CD14-positive monocyte (primary cell): ENCODE results near the gene ZBED1. TPM values are rescaled to one million over a fixed set of nuclear protein-coding genes. Genes with fewer than 3 reads are reported as not detected.

Experiments
- DNase-seq, 3 donors: peaks; one replicate each; pipeline ENCODE4 v3.0.0-alpha.2; 2011 to 2022
- H2AFZ ChIP-seq: 2 replicates; pipeline ENCODE4 v1.6.0; 2012; ENCODE audit warnings: mild to moderate bottlenecking, low read depth, low read length, inconsistent platforms; ENCODE audit not compliant: insufficient read depth, poor library complexity, severe bottlenecking
- H3K27ac ChIP-seq, 2 donors: 1 replicate in 1 of 2; 2 replicates in 1 of 2; pipeline ENCODE4 v1.5.1; 2012 to 2013; ENCODE audit warnings: low read length in 2 of 2, control low read depth in 1 of 2, inconsistent platforms in 1 of 2, low read depth in 1 of 2, mild to moderate bottlenecking in 1 of 2
- H3K27me3 ChIP-seq, 2 donors: one replicate each; pipeline versions ENCODE4 v1.6.0 to v1.6.1; 2011 to 2013; ENCODE audit warnings: low read length in 2 of 2; ENCODE audit not compliant: control insufficient read depth in 2 of 2, insufficient read depth in 2 of 2
- H3K36me3 ChIP-seq, 2 donors: replicated peaks in 1 of 2; 1 replicate in 1 of 2; 2 replicates in 1 of 2; pipeline versions ENCODE4 v1.5.1 to v1.6.1; 2012 to 2013; ENCODE audit warnings: low read length in 2 of 2, control low read depth in 1 of 2, inconsistent platforms in 1 of 2, mild to moderate bottlenecking in 1 of 2; ENCODE audit not compliant: insufficient read depth in 2 of 2, control insufficient read depth in 1 of 2
- H3K4me1 ChIP-seq, 2 donors: 1 replicate in 1 of 2; 2 replicates in 1 of 2; pipeline versions ENCODE4 v1.5.1 to v1.6.1; 2012 to 2013; ENCODE audit warnings: low read length in 2 of 2, control low read depth in 1 of 2, inconsistent platforms in 1 of 2, mild to moderate bottlenecking in 1 of 2, moderate library complexity in 1 of 2; ENCODE audit not compliant: insufficient read depth in 2 of 2, control insufficient read depth in 1 of 2
- H3K4me2 ChIP-seq: replicated peaks from 2 replicates; pipeline ENCODE3; 2012; ENCODE audit warnings: low read length, moderate library complexity, mild to moderate bottlenecking; ENCODE audit not compliant: poor library complexity, severe bottlenecking; ENCODE audit errors: extremely low read depth
- H3K4me3 ChIP-seq, 3 experiments: fragments of 200-600 bp in 1 of 3; sonication (generic) in 1 of 3; replicated peaks in 1 of 3; 1 replicate in 2 of 3; 2 replicates in 1 of 3; pipeline ENCODE4 v1.5.1; 2011 to 2013; ENCODE audit warnings: low read length in 3 of 3, mild to moderate bottlenecking in 3 of 3, control low read depth in 2 of 3, low read depth in 2 of 3, inconsistent platforms in 1 of 3, moderate library complexity in 1 of 3
- H3K79me2 ChIP-seq: 2 replicates; pipeline ENCODE4 v1.6.0; 2012; ENCODE audit warnings: mild to moderate bottlenecking, control low read depth, inconsistent platforms, low read length, moderate library complexity; ENCODE audit not compliant: insufficient read depth
- H3K9ac ChIP-seq: 2 replicates; pipeline ENCODE4 v1.6.0; 2017; ENCODE audit warnings: low read length, mild to moderate bottlenecking; ENCODE audit not compliant: insufficient read depth, poor library complexity, severe bottlenecking
- H3K9me3 ChIP-seq, 2 donors: replicated peaks in 1 of 2; 1 replicate in 1 of 2; 2 replicates in 1 of 2; pipeline versions ENCODE4 v1.5.1 to v1.6.1; 2012 to 2013; ENCODE audit warnings: low read length in 2 of 2, control low read depth in 1 of 2; ENCODE audit not compliant: control insufficient read depth in 1 of 2, insufficient read depth in 1 of 2
- H4K20me1 ChIP-seq: 2 replicates; pipeline ENCODE4 v1.6.0; 2012; ENCODE audit warnings: mild to moderate bottlenecking, low read length, control low read depth, moderate library complexity; ENCODE audit not compliant: insufficient read depth
- H3K27ac Mint-ChIP-seq, 7 donors: one replicate each; pipeline ENCODE4 v1.8.0; 2020; ENCODE audit warnings: mild to moderate bottlenecking in 7 of 7, mixed read lengths in 7 of 7, moderate library complexity in 6 of 7, inconsistent platforms in 2 of 7
- H3K27me3 Mint-ChIP-seq, 3 donors: one replicate each; pipeline ENCODE4 v1.8.0; 2021 to 2022; ENCODE audit warnings: low read depth in 3 of 3, mild to moderate bottlenecking in 3 of 3, mixed read lengths in 3 of 3, moderate library complexity in 3 of 3, inconsistent platforms in 1 of 3
- H3K36me3 Mint-ChIP-seq, 2 donors: one replicate each; pipeline ENCODE4 v1.8.0; 2020; ENCODE audit warnings: mixed read lengths in 2 of 2, inconsistent platforms in 1 of 2, mild to moderate bottlenecking in 1 of 2
- H3K4me1 Mint-ChIP-seq: one replicate; pipeline ENCODE4 v1.8.0; 2020; ENCODE audit warnings: mild to moderate bottlenecking, mixed read lengths
- H3K4me3 Mint-ChIP-seq, 2 donors: one replicate each; pipeline ENCODE4 v1.8.0; 2020; ENCODE audit warnings: mild to moderate bottlenecking in 2 of 2, mixed read lengths in 2 of 2, moderate library complexity in 1 of 2
- H3K9me3 Mint-ChIP-seq, 7 donors: one replicate each; pipeline ENCODE4 v1.8.0; 2020 to 2022; ENCODE audit warnings: mixed read lengths in 7 of 7, mild to moderate bottlenecking in 6 of 7, moderate library complexity in 6 of 7, inconsistent platforms in 2 of 7
- WGBS: methylation state at CpG from one replicate; pipeline ENCODE4 v1.1.5; 2013; ENCODE audit warnings: missing lambda C conversion rate; ENCODE audit not compliant: insufficient coverage; 5-methylcytosine and 5-hydroxymethylcytosine counted together
- intact Hi-C, 2 donors: fragments of 100-400 bp; cut with micrococcal nuclease; formaldehyde crosslinking; loops; one replicate each; pipeline versions ENCODE4 v1.15.0 to v1.15.1; 2023
- polyA plus RNA-seq, 3 donors: library from polyadenylated mRNA; depleted of rRNA in 1 of 3; unstranded in 2 of 3; stranded (reverse) in 1 of 3; fragments of 300-500 nt in 2 of 3; fragments of >200 nt in 1 of 3; fragmentation: Illumina TruSeq in 2 of 3; gene quantifications; 1 replicate in 2 of 3; 2 replicates in 1 of 3; pipeline ENCODE4 v1.2.3, GENCODE V29; 2012 to 2021
- TF ChIP-seq, protein P1 (sequence below): fragments of 200-600 bp; IDR thresholded peaks from one replicate; pipeline ENCODE4 v1.8.0; 2022; ENCODE audit warnings: antibody characterized with exemption, mild to moderate bottlenecking

ZBED1 gene
- polyA plus RNA-seq, 3 donors: 13.9 to 32.1 (median 23.1) TPM

GRCh38 chrX:2548711-2549423 lies 48.1 kb upstream of the ZBED1 start:
- Mint-ChIP-seq H3K4me1 (no peaks in the 10 kb centered on the region), H3K4me3 (no peak overlapping the region), H3K27me3 (peaks cover 2 to 7% (median 2%) of the 10 kb centered on the region in 3 donors), H3K36me3 (no peaks in the 10 kb centered on the region), H3K27ac (no peak overlapping the region), H3K9me3 (peaks cover 2 to 20% (median 5%) of the 10 kb centered on the region in 7 donors)
- Histone ChIP-seq H3K79me2 (no peaks in the 10 kb centered on the region), H2AFZ (no peak overlapping the region), H4K20me1 (no peaks in the 10 kb centered on the region), H3K4me1 (no peaks in the 10 kb centered on the region), H3K9me3 (peaks cover 0 to 3% of the 10 kb centered on the region in 2 donors), H3K9ac (no peak overlapping the region), H3K4me2 (no peak overlapping the region), H3K27me3 (no peaks in the 10 kb centered on the region), H3K27ac (no peak overlapping the region), H3K36me3 (no peaks in the 10 kb centered on the region), H3K4me3 (no peak overlapping the region)
- intact Hi-C loops: no loop called here
- TF ChIP-seq, protein P1, sequence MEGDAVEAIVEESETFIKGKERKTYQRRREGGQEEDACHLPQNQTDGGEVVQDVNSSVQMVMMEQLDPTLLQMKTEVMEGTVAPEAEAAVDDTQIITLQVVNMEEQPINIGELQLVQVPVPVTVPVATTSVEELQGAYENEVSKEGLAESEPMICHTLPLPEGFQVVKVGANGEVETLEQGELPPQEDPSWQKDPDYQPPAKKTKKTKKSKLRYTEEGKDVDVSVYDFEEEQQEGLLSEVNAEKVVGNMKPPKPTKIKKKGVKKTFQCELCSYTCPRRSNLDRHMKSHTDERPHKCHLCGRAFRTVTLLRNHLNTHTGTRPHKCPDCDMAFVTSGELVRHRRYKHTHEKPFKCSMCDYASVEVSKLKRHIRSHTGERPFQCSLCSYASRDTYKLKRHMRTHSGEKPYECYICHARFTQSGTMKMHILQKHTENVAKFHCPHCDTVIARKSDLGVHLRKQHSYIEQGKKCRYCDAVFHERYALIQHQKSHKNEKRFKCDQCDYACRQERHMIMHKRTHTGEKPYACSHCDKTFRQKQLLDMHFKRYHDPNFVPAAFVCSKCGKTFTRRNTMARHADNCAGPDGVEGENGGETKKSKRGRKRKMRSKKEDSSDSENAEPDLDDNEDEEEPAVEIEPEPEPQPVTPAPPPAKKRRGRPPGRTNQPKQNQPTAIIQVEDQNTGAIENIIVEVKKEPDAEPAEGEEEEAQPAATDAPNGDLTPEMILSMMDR: no peak
- no peak for DNase-seq
- 89% methylated on average over 3 of the region's 11 CpGs for WGBS

GRCh38 chrX:2547736-2548135 lies 47.0 kb upstream of the ZBED1 start:
- Mint-ChIP-seq H3K36me3 (no peaks in the 10 kb centered on the region), H3K4me3 (no peak overlapping the region), H3K4me1 (no peaks in the 10 kb centered on the region), H3K27me3 (peaks cover 2 to 4% (median 4%) of the 10 kb centered on the region in 3 donors), H3K9me3 (peaks cover 2 to 20% (median 4%) of the 10 kb centered on the region in 7 donors), H3K27ac (no peak overlapping the region)
- intact Hi-C loops: no loop called here
- H2AFZ ChIP-seq: no peak overlapping the region
- H3K36me3 ChIP-seq: no peaks in the 10 kb centered on the region
- H4K20me1 ChIP-seq: no peaks in the 10 kb centered on the region
- no peak overlapping the region for H3K9ac ChIP-seq
- TF ChIP-seq, protein P1: no peak
- no peak overlapping the region for H3K4me3 ChIP-seq
- no peaks in the 10 kb centered on the region for H3K79me2 ChIP-seq
- 71% methylated on average over 4 of the region's 4 CpGs for WGBS
- H3K27me3 ChIP-seq: no peaks in the 10 kb centered on the region
- no peak for DNase-seq
- H3K9me3 ChIP-seq: peaks cover 0 to 3% of the 10 kb centered on the region in 2 donors
- no peak overlapping the region for H3K27ac ChIP-seq
- H3K4me1 ChIP-seq: no peaks in the 10 kb centered on the region
- H3K4me2 ChIP-seq: no peak overlapping the region
